HS-5 (cell line): ENCODE measurements around the gene C16orf74.

ENCODE experiments used
- DNase-seq: peaks from one replicate; pipeline ENCODE4 v3.0.0-alpha.2; 2012; ENCODE audit warnings: low read depth

C16orf74 gene

GRCh38 chr16:85774136-85774535 lies 23.2 kb upstream of the C16orf74 start:
- DNase-seq: no peak

DNA sequence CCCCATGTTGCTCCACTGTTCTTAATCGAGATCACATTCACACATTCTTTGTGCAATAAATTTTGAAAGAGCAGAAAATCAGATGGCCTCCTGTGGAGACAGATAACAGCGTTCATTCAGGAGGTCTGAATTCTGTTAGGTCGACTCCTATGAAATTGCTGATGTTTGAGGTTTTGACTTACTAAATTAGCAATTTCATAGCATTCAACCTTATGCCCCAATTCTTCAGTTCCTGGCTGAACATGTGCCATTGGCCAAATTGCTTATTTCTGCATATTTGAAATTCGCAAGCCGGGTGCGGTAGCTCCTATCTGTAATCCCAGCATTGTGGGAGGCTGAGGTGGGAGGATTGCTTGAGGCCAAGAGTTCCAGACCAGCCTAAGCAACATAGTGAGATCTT lies 22.1 kb upstream of the C16orf74 start:
- DNase-seq: no peak

DNA sequence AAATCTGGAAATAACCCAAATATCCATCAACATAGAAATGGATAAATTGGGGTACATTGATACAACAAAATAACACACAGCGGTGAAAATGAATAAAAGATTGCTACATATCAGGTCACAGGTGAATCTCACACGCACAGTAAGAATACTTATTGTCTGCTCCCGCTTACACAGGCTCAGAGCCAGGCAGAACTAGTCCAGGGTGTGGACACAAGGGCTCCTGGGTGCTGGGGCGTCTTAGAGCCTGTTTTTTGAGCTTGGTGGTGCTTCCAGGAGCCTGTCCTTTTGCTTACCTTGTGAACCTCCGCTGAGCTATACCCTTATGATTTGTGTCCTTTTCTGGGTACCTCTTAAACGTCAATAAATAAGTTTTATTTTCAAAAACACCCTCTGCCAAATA lies 19.8 kb upstream of the C16orf74 start:
- DNase-seq: no peak

DNA sequence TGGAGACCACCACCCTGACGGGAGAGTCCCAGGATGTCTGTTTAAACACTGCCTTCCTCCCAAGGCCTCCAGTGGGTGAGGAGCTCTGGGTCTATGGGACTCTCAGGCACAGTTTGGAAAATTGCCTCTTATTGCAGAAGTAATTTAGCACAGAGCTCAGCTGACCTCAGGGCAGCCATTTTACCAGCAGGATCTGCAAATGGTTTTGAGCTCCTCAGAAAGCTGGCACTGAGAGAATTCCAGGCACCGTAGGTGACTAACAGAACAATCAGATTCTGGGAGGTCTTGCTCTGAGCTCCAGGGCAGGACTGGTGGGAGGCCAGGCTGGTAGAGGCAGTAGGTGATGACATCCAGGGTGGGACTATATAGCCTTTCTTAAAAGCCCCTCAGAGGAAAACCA lies 17.3 kb upstream of the C16orf74 start:
- DNase-seq: no peak

DNA sequence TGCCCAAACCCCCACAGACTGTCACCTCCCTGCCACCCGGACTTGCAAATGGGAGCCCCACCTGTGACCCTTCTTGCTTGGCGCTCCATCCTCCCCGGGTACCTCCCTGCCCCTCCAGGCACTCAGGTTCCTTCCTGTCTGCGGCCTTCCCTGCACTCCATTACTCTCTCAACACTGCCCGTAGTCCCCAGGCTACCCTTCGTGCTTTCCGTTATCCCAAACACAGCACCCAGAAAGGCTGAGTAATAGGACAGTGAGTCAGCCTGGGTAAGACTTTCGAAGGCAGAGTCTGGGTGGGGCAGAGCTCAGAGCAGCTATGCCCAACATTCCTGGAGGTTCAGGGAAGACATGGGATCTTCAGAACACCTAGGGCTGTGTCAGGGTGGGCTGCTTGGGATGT lies 16.6 kb upstream of the C16orf74 start:
- DNase-seq: peak; percentile 48

GRCh38 chr16:85765767-85766166 lies 14.9 kb upstream of the C16orf74 start:
- no peak for DNase-seq

GRCh38 chr16:85765211-85765610 lies 14.3 kb upstream of the C16orf74 start:
- DNase-seq: no peak

GRCh38 chr16:85763616-85764015 lies 12.7 kb upstream of the C16orf74 start:
- no peak for DNase-seq

DNA sequence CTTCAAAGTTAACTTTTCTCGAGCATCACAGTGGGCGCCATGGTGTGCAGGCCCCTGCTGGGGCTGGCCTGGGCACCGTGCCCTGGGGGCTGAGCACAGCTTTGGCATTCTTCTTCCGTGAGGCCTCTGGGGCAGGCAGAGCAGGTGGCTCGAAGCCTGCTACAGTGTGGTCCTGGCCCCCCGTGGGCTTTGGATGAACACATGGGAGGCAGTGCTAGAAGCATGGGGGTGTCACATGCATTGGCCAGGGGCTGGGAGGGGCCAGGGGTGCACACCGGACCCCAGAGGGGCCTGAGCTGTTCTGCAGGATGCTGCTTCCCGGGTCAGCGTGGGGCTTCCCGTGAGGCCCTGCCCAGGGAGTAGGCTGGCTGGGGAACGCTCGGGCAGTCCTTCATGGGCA lies 12.1 kb upstream of the C16orf74 start:
- no peak for DNase-seq

DNA sequence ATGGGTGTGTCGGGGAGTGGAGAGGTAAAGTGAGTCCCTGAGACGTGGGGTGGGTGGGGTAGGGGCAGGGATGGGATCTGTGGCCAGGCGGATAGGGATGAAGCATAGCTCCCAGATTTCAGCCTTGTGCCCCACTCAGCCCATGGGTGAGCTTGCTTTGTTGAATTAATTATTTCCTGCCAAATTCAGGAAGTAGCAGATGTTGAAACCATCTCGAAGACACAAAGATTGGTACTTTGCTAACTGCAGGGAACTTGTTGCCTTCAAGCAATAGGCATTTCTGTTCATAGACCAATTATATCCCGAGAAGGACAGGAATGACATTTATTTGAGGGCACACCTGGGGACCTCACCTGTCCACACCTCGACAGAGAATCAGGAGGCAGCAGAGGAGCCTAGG lies 11.0 kb upstream of the C16orf74 start:
- no peak for DNase-seq

GRCh38 chr16:85759631-85760419 lies 8.9 kb upstream of the C16orf74 start:
- no peak for DNase-seq

DNA sequence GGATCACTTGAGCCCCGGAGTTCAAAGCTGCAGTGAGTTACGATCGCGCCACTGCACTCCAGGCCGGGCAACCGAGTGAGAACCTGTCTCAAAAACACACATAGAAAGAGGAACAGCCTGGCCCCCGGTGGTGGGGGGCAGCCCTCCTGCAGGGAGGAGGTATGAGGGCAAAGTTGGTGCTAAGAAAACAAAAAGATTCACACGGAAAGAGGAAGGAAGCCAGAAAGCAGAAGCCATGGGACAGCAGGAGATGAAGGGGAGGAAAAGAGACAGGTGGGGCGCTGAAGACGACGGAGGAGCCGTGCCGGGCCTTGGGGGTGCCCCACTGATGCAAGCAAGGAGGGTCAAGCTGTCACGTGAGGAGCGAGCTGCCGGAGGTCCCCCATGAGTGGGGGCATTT lies 8.2 kb upstream of the C16orf74 start:
- DNase-seq: no peak

DNA sequence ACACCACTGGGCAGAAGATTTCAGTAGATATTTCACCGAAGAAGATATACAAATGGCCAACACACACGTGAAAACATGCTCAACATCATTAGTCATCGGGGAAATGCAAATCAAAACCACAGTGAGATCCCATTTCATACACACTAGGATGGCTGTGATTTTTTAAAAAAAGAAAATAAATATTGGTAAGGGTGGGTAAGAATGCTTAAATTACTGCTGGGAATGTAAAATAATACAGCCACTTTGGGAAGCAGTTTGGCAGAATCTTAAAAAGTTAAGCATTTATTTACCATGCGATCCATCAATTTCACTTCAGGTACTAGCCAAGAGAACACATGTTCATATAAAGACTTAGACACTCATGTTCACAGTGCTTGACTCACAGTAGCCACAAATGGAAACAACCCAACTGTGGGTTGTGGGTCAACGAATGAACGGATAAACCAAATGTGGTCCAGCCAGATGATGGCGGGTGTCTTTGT lies 6.5 kb upstream of the C16orf74 start:
- DNase-seq: peak; percentile 37

DNA sequence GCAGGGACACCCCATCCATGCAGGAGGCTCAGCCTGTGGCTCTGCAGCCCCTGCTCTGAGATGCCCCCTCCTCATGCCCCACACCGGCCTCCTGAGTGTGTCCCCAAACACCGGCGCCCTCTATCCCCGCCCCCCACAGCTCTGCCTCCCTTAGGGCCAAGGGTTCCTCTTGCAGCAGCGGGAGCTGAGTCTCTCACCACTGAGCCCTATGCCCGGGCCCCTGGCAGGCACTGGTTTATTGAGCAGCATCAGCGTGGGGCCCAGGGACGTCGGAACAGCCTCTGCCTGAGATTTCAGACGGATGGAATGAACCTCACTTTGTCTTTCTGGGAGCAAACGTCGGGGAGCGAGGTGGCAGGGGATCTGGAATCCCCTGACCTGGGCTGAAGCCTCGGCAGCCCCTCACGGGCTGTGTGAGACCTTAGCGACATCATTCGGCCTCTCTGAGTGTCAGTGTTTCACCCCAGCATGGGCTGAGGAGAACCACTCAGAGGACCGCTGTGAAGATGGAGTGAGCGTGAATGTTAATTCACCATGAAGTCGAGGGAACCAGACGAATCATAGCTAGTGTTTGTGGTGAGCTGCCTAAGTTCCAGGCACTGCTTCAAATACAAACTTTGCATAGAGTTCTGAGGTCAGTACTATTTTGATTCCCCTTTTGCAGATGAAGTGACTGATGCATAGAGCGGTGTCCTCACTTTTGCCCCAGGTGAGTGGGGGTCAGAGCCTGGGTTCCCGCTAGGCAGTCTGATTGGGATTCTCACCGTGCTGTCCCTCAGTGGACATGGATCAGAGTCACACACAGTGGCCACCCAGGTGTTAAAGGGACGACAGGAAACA lies 5.3 kb upstream of the C16orf74 start:
- no peak for DNase-seq

- DNase-seq: no peak
These were observed 3.5 kb upstream of the C16orf74 start for GRCh38 chr16:85754413-85754812.

DNA sequence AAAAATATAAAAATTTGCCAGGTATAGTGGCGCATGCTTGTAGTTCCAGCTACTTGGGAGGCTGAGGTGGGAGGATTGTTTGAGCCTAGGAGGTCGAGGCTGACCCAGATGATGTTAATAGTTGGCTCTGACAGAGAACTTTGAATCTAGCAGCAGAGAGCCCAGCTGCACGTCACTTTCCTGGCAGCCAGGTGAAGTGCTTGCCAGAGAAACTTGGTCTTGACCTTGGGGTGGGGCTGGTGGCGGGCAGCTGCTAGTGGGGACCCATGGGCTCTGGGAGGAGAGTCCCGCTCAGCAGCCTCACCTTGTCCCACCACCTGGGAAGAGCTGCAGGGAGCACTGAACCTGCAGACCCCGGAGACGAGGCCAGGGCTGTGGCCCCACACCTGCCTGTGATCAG lies 3.1 kb upstream of the C16orf74 start:
- no peak for DNase-seq

GRCh38 chr16:85753559-85753958 lies 2.7 kb upstream of the C16orf74 start:
- no peak for DNase-seq

GRCh38 chr16:85752511-85753420 lies 1.9 kb upstream of the C16orf74 start:
- no peak for DNase-seq

GRCh38 chr16:85751698-85752501 lies 1.0 kb upstream of the C16orf74 start:
- DNase-seq: peak; percentile 49

- DNase-seq: no peak
These were observed 610 bp downstream of the C16orf74 start for GRCh38 chr16:85750146-85750826.

DNA sequence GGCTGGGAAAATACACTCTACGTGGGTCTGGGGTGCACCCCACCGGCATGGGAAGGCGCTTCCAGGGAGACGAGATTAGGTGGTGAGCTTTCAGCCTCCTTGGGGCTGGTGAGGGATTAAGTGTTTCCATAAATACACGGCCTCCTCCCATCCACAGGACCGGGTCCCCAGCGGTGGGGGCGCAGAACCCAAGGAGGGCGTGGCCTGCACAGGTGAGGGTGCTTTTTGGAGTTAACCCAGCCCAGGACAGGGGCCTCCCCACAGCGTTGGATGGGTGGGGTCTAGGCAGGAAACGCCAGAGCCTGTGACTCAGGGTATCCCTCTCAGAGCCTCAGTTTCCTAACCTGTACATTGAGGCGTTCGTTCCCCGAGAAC lies 1.1 kb downstream of the C16orf74 start:
- DNase-seq: no peak
